ENCODE measurements around the gene CD33. TPM values are rescaled to one million over a fixed set of nuclear protein-coding genes. Genes with fewer than 3 reads are reported as not detected.
"Not testable (repeated sequence)": the region's sequence is repeated elsewhere in the genome, so short reads cannot be mapped to it uniquely, and the experiment has no call there.

The CD33 gene
- total RNA-seq = not detected in 2 replicates

DNA sequence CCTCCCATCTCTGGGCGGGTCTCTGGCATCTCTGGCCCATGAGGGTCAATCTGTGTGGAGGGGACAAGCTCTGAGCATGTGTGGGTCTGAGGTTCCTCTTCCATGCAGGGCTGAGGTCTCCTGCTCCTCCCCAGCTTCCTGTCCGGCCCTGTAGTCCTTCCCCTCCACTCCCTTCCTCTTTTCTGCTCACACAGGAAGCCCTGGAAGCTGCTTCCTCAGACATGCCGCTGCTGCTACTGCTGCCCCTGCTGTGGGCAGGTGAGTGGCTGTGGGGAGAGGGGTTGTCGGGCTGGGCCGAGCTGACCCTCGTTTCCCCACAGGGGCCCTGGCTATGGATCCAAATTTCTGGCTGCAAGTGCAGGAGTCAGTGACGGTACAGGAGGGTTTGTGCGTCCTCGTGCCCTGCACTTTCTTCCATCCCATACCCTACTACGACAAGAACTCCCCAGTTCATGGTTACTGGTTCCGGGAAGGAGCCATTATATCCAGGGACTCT lies at the start of gene CD33:
Gene CD33, plus strand, starts transcription at position 183 of the 496 bp plus-strand sequence. Its CDS starts 39 bp downstream, at position 222.
- not testable (repeated sequence) for H3K36me3 ChIP-seq (ENCODE audit: control insufficient read depth, insufficient read depth, low read length); H3K27me3 ChIP-seq (ENCODE audit: control insufficient read depth, insufficient read depth, low read length); H3K4me3 ChIP-seq (ENCODE audit: low read depth, low read length); DNase-seq (ENCODE audit: low read depth)

- DNase-seq (ENCODE audit: low read depth) = no peak
- no peak overlapping the region for H3K4me3 ChIP-seq (ENCODE audit: low read depth, low read length)
- no peaks in the 10 kb centered on the region for H3K27me3 ChIP-seq (ENCODE audit: control insufficient read depth, insufficient read depth, low read length)
- no peak for TF ChIP-seq CTCF (IDR thresholded peaks at IDR 0.05; ENCODE audit: insufficient read depth, low read length, poor library complexity, severe bottlenecking)
- H3K36me3 ChIP-seq (ENCODE audit: control insufficient read depth, insufficient read depth, low read length) = no peaks in the 10 kb centered on the region
These were observed 45.6 kb upstream of the CD33 start for GRCh38 chr19:51179256-51179655.

GRCh38 chr19:51181377-51181912 lies 43.4 kb upstream of the CD33 start:
- DNase-seq (ENCODE audit: low read depth) = no peak
- no peak for TF ChIP-seq CTCF (IDR thresholded peaks at IDR 0.05; ENCODE audit: insufficient read depth, low read length, poor library complexity, severe bottlenecking)
- Histone ChIP-seq H3K36me3 (ENCODE audit: control insufficient read depth, insufficient read depth, low read length) (no peaks in the 10 kb centered on the region), H3K4me3 (ENCODE audit: low read depth, low read length) (no peak overlapping the region), H3K27me3 (ENCODE audit: control insufficient read depth, insufficient read depth, low read length) (no peaks in the 10 kb centered on the region)

DNA sequence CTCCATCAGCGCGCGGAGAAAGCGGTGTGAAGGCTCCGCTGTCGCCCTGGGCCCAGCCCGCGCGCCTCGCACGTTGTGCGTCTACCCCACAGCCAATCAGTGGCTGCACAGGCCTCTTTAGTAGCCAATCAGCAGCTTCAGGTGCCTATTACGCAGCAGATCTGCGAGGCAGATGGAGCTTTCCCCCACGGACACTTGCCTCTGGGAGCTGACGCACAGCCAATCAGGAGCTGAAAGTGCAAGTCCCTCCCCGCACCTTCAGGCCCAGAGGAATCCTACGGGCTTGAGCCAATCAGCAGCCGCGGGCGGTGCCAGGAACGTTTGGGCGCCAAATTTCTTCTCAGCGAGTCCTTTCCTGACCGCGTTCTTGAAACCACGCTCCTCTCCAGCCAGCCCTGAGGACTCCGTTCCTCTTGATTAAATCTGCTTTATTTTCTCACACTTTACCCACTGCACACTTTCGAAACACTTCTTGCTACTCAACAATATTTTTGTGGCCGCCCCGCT lies 42.9 kb upstream of the CD33 start:
- TF ChIP-seq CTCF (IDR thresholded peaks at IDR 0.05; ENCODE audit: insufficient read depth, low read length, poor library complexity, severe bottlenecking) = no peak
- H3K27me3 ChIP-seq (ENCODE audit: control insufficient read depth, insufficient read depth, low read length) = no peaks in the 10 kb centered on the region
- no peak for DNase-seq (ENCODE audit: low read depth)
- H3K36me3 ChIP-seq (ENCODE audit: control insufficient read depth, insufficient read depth, low read length) = no peaks in the 10 kb centered on the region
- H3K4me3 ChIP-seq (ENCODE audit: low read depth, low read length) = no peak overlapping the region

DNA sequence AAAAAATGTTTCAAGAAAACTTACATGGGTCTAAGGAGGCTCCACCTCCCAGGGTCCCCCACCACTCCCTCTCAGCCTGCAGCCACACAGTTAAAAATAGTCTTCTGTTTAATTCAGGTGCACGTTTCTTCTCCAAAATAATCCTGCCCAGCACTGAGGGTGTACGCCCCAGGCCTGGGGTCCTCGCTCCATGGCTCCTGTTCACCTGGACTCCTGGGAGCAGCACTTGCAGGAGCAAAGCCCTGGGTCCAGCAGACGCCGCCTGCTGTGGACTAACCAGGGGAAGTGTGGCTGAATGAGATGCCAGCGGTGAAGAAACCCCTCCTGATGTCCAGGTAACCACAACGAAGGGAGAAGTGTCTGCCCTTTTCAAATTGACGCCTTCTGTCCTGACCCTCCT lies 41.3 kb upstream of the CD33 start:
- Histone ChIP-seq H3K36me3 (ENCODE audit: control insufficient read depth, insufficient read depth, low read length) (no peaks in the 10 kb centered on the region), H3K4me3 (ENCODE audit: low read depth, low read length) (no peak overlapping the region), H3K27me3 (ENCODE audit: control insufficient read depth, insufficient read depth, low read length) (no peaks in the 10 kb centered on the region)
- no peak for TF ChIP-seq CTCF (IDR thresholded peaks at IDR 0.05; ENCODE audit: insufficient read depth, low read length, poor library complexity, severe bottlenecking)
- DNase-seq (ENCODE audit: low read depth) = no peak

GRCh38 chr19:51185069-51185867 lies 39.6 kb upstream of the CD33 start:
- H3K36me3 ChIP-seq (ENCODE audit: control insufficient read depth, insufficient read depth, low read length) = no peaks in the 10 kb centered on the region
- TF ChIP-seq CTCF (IDR thresholded peaks at IDR 0.05; ENCODE audit: insufficient read depth, low read length, poor library complexity, severe bottlenecking) = no peak
- no peaks in the 10 kb centered on the region for H3K27me3 ChIP-seq (ENCODE audit: control insufficient read depth, insufficient read depth, low read length)
- DNase-seq (ENCODE audit: low read depth) = no peak
- H3K4me3 ChIP-seq (ENCODE audit: low read depth, low read length) = no peak overlapping the region
